ENCODE measurements around the gene SPAG7. TPM values are rescaled to one million over a fixed set of nuclear protein-coding genes. Genes with fewer than 3 reads are reported as not detected.
A peak's percentile ranks its signal among the peaks of the same experiment; 100 is the strongest.

The SPAG7 gene
- total and polyA plus RNA-seq, 2 of the 8 experiments (the other 6 are each of a cell fraction or from before 2014, with no cell fraction given) = 74.2 to 81.9 TPM

GRCh38 chr17:4938069-4938491 lies 29.5 kb downstream of the SPAG7 start:
- no peak for DNase-seq (ENCODE audit: low read depth in 1 of 2, low spot score in 2 of 2)
- H3K27me3 ChIP-seq (replicated peaks in 1 of 4; ENCODE audit: control insufficient read depth in 3 of 4, extremely low read depth in 1 of 4, insufficient read depth in 3 of 4, low read length in 3 of 4) = no peaks in the 10 kb centered on the region
- H3K9ac ChIP-seq (replicated peaks in 1 of 4; ENCODE audit: extremely low read depth in 1 of 4, low read depth in 3 of 4, low read length in 3 of 4) = no peak overlapping the region; a peak in 2 of 7 replicates
- 93% methylated on average over 11 of the region's 11 CpGs; no CpG with 5 or more reads in 1 of the 2 experiments for WGBS, 2 experiments (ENCODE audit: extremely low coverage in 1 of 2, insufficient coverage in 1 of 2, insufficient read length in 1 of 2, insufficient replicate concordance in 2 of 2, low coverage in 1 of 2, low lambda C conversion rate in 2 of 2, missing lambda C conversion rate in 1 of 2)
- ChIA-PET CTCF (ENCODE audit: partially characterized antibody) (interaction anchor here (0.7 to 5.9 kb wide), 5 partner anchors 17 to 207 kb away, joined by 3 to 26 read pairs (median 6); partner anchors contain the start of genes CHRNE, MED11 and SPAG7), POLR2A (ENCODE audit: partially characterized antibody) (interaction anchor here (2.3 to 27.4 kb wide), 6 partner anchors 9 to 42 kb away, joined by 9 to 987 read pairs (median 31); partner anchors contain the start of genes C17orf107, CHRNE, ENO3 and GP1BA)
- no peak overlapping the region for H2AFZ ChIP-seq (ENCODE audit: low read length)
- H2AK5ac ChIP-seq (ENCODE audit: low read depth, low read length) = no peak overlapping the region
- H3K56ac ChIP-seq (replicated peaks; ENCODE audit: insufficient read length, low read depth, low read length) = no peak overlapping the region
- H3K79me2 ChIP-seq (ENCODE audit: control insufficient read depth in 1 of 2, insufficient read depth in 2 of 2, low read length in 2 of 2) = peaks cover 0 to 27% of the 10 kb centered on the region in 2 experiments; a peak in 3 of 4 replicates
- H2BK12ac ChIP-seq (ENCODE audit: low read depth, low read length) = no peak overlapping the region
- H4K8ac ChIP-seq (ENCODE audit: extremely low read depth, insufficient read depth, low read length) = peak overlapping the region; percentile 42
- H2BK120ac ChIP-seq (replicated peaks; ENCODE audit: low read depth, low read length) = no peak overlapping the region
- peaks cover 13 to 23% (median 19%) of the 10 kb centered on the region in 4 experiments for H3K36me3 ChIP-seq (ENCODE audit: control insufficient read depth in 2 of 4, insufficient read depth in 4 of 4, low read length in 3 of 4)
- peaks cover 0 to 11% (median 7%) of the 10 kb centered on the region in 4 experiments; a peak in 6 of 7 replicates for H3K4me1 ChIP-seq (replicated peaks in 1 of 4; ENCODE audit: control insufficient read depth in 3 of 4, insufficient read depth in 4 of 4, low read length in 3 of 4)
- no peak overlapping the region for H3K14ac ChIP-seq (ENCODE audit: insufficient read length)
- no peak overlapping the region for H3K4ac ChIP-seq (replicated peaks; ENCODE audit: insufficient read length, low read depth, low read length)
- H3K23me2 ChIP-seq (ENCODE audit: low read depth, low read length) = peaks cover 15% of the 10 kb centered on the region; the same call in 1 of the 2 replicates
- 0 out of 2 replicates have a peak overlapping the region, but pooled peaks have one; percentile 12 for H2BK5ac ChIP-seq (ENCODE audit: low read depth, low read length)
- H2BK15ac ChIP-seq (ENCODE audit: low read length) = no peak overlapping the region
- H4K5ac ChIP-seq (ENCODE audit: insufficient read length, low read depth, low read length) = no peak overlapping the region
- H3K18ac ChIP-seq (ENCODE audit: extremely low read depth, low read length) = no peak overlapping the region
- no peaks in the 10 kb centered on the region for H3K9me3 ChIP-seq (ENCODE audit: insufficient read depth in 2 of 2, low read depth in 1 of 2, low read length in 1 of 2)
- H3K23ac ChIP-seq (ENCODE audit: insufficient read length) = no peak overlapping the region
- H2BK20ac ChIP-seq (ENCODE audit: low read length) = no peak overlapping the region
- no peak overlapping the region for H4K91ac ChIP-seq (replicated peaks; ENCODE audit: insufficient read length, low read length)
- H3K27ac ChIP-seq (ENCODE audit: low read depth, low read length) = no peak overlapping the region
- peaks cover 0 to 4% of the 10 kb centered on the region in 2 experiments for H4K20me1 ChIP-seq (replicated peaks in 1 of 2; ENCODE audit: control insufficient read depth in 1 of 2, insufficient read depth in 2 of 2, low read length in 2 of 2)
- H3K4me3 ChIP-seq (ENCODE audit: extremely low read depth in 1 of 4, insufficient read depth in 2 of 4, low read depth in 3 of 4, low read length in 4 of 4) = no peak overlapping the region
- peak overlapping the region; percentile 93 to 96; a peak in 1 of 4 replicates for H3K4me2 ChIP-seq (ENCODE audit: insufficient read depth in 1 of 2, low read depth in 2 of 2, low read length in 2 of 2)
- FAIRE-seq = no peak
- peaks cover 9% of the 10 kb centered on the region for H3K79me1 ChIP-seq (ENCODE audit: low read depth, low read length)
- no peak for TF ChIP-seq POU5F1 (IDR thresholded peaks at IDR 0.05; ENCODE audit: low read depth, low read length)
- no peak for TF ChIP-seq ASH2L (IDR thresholded peaks at IDR 0.05; ENCODE audit: low read length)
- TF ChIP-seq YY1 (IDR thresholded peaks at IDR 0.05; ENCODE audit: low read depth, low read length) = no peak
- TF ChIP-seq, protein P1, sequence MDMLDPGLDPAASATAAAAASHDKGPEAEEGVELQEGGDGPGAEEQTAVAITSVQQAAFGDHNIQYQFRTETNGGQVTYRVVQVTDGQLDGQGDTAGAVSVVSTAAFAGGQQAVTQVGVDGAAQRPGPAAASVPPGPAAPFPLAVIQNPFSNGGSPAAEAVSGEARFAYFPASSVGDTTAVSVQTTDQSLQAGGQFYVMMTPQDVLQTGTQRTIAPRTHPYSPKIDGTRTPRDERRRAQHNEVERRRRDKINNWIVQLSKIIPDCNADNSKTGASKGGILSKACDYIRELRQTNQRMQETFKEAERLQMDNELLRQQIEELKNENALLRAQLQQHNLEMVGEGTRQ (IDR thresholded peaks at IDR 0.05; ENCODE audit: low read length) = no peak
- no peak for TF ChIP-seq EZH2 (IDR thresholded peaks at IDR 0.05; ENCODE audit: low read depth, low read length, severe bottlenecking)
- TF ChIP-seq EGR1 (IDR thresholded peaks at IDR 0.05; ENCODE audit: borderline replicate concordance, low read depth, low read length) = no peak
- no peak for TF ChIP-seq HDAC6 (IDR thresholded peaks at IDR 0.05; ENCODE audit: low read depth, low read length)
- TF ChIP-seq, protein P2, sequence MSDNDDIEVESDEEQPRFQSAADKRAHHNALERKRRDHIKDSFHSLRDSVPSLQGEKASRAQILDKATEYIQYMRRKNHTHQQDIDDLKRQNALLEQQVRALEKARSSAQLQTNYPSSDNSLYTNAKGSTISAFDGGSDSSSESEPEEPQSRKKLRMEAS (IDR thresholded peaks at IDR 0.05) = no peak
- no peak for TF ChIP-seq CBX8 (IDR thresholded peaks at IDR 0.05; ENCODE audit: borderline replicate concordance, low read depth, low read length)
- no peak for TF ChIP-seq CHD1 (IDR thresholded peaks at IDR 0.05; ENCODE audit: low read depth, low read length)
- no peak for TF ChIP-seq JUN (IDR thresholded peaks at IDR 0.05; ENCODE audit: low read depth, low read length)
- TF ChIP-seq, protein P3, sequence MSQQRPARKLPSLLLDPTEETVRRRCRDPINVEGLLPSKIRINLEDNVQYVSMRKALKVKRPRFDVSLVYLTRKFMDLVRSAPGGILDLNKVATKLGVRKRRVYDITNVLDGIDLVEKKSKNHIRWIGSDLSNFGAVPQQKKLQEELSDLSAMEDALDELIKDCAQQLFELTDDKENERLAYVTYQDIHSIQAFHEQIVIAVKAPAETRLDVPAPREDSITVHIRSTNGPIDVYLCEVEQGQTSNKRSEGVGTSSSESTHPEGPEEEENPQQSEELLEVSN (IDR thresholded peaks at IDR 0.05) = no peak
